ENCODE results near the gene TMEM94.

- no peak for TF ChIP-seq CTCF (IDR thresholded peaks at IDR 0.05)
- TF ChIP-seq POLR2A (IDR thresholded peaks at IDR 0.05): no peak
Measured at GRCh38 chr17:75514299-75514918, 58.0 kb downstream of the TMEM94 start.

Measured in testis (tissue), 2 donors.